Measurements from ENCODE around the gene SHB.

SHB gene

DNA sequence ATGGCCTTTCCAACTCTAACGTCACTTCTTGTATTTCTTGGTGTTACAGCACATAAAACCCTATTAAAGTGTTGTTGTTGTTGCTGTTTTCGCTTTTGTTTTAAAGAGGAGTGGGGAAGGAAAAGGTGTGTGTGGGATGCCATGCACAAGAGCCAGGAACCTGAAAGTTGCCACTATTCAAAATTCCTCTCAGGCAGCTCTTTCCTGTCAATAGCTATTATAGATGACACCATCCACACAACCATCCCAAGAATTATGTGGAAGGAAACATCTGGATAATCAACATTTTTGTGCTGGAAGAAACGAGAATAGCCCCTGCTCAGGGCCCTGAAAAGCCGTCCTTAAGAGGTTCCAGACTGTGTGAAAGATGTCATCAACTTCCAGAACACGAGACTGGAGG lies 79.3 kb downstream of the SHB start:
- DNase-seq (ENCODE audit: low read depth): no peak

DNA sequence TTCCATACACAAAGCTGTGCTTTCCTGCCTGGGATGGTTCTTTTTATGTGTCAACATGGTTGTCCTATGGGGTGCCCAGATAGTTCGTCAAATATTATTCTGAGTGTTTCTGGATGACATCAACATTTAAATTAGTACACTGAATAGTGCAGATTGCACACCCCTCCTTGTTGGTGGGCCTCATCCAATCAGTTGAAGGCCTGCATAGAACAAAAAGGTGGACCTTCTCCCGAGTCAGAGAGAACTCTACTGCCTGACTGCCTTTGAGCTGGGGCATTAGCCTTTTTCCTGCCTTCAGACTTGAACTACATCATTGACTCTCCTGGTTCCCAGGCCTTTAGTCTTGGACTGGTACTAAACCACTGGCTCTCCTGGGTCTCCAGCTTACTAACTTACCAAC lies 80.4 kb downstream of the SHB start:
- no peak for DNase-seq (ENCODE audit: low read depth)

- DNase-seq (ENCODE audit: low read depth): no peak
Observed at GRCh38 chr9:37988041-37988440, 81.0 kb downstream of the SHB start.

DNA sequence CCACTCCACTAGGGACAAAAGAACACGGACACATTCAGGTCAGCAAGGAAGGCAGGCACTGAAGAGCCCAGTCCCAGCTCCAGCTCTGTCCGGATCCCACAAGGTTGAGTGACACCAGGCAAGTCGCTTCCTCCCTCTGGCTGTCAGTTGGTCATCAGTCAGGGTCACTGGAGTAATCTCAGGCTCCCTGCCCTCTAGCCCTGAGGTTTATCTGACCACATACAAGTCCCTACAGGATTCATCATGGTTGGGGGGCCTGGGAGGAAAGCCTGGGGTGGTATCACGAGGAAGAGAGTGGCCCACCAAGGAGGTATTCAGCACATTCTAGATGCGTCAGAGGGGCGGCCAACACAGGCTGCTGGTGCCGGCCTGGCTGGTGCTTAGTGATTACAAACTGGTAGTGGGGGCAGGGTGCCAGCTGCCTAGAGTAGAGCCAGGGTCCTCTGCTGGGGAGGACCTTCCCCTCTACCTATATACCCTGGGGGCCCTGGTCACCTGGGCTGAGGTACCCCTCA lies 81.5 kb downstream of the SHB start:
- DNase-seq (ENCODE audit: low read depth): no peak

GRCh38 chr9:37986771-37987258 lies 82.2 kb downstream of the SHB start:
- no peak for DNase-seq (ENCODE audit: low read depth)

- DNase-seq (ENCODE audit: low read depth): no peak
Observed at GRCh38 chr9:37986001-37986400, 83.0 kb downstream of the SHB start.

GRCh38 chr9:37984672-37985611 lies 84.1 kb downstream of the SHB start:
- DNase-seq (ENCODE audit: low read depth): peak; percentile 69

GRCh38 chr9:37984278-37984671 lies 84.8 kb downstream of the SHB start:
- DNase-seq (ENCODE audit: low read depth): no peak

- no peak for DNase-seq (ENCODE audit: low read depth)
Observed at GRCh38 chr9:37983381-37984067, 85.5 kb downstream of the SHB start.

GRCh38 chr9:37979844-37980243 lies 89.2 kb downstream of the SHB start:
- DNase-seq (ENCODE audit: low read depth): no peak

GRCh38 chr9:37978983-37979382 lies 90.0 kb downstream of the SHB start:
- DNase-seq (ENCODE audit: low read depth): no peak

DNA sequence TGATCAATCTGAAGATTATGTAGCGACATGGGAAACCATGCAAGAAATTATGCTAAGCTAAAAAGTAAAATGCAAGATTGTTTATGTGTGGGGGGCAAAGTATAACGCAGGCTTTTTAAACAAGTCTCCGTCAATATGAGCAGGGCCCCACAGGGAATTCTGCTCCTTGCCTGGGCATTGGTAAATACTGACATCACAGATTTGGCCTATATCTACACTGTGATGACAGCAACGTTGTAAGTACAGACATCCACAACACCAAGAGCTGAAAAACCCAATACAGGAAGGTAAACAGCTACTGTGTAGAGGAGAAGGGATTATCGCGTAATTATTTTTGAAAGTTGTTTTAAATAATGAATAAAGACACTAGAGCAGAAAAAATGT lies 90.6 kb downstream of the SHB start:
- DNase-seq (ENCODE audit: low read depth): no peak

DNA sequence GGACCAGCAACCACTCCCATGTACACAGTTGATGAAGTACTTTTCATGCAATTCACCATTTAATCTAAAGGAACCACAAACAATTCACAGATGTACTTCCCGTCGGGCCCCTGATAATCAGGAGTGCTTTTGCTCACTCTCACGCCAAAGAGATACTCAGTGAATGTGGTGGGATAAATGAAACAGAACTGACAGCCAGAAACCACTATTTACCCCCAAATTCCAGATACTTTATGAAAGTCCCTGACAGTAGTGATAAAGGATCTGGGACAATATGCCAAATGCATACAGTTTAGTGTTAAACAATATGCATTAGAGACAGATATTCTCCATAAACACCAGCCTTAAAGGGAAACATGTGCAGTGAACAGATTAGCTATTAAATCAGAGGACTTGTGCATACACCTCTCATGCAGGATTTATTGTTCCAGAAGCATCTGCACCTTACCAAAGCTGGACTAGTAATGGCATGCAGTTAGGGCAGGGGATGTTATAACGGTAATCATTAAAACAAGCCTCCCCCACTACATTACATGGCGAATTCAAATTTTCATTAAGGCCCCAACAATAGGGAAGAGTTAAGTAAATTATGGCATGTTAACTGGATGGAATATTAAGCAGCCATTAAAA lies 91.1 kb downstream of the SHB start:
- no peak for DNase-seq (ENCODE audit: low read depth)

- peak; percentile 41 for DNase-seq (ENCODE audit: low read depth)
Observed at GRCh38 chr9:37976714-37977477, 92.1 kb downstream of the SHB start.

- DNase-seq (ENCODE audit: low read depth): no peak
Observed at GRCh38 chr9:37975639-37976038, 93.4 kb downstream of the SHB start.

GRCh38 chr9:37974506-37975173 lies 94.4 kb downstream of the SHB start:
- no peak for DNase-seq (ENCODE audit: low read depth)

- no peak for DNase-seq (ENCODE audit: low read depth)
Observed at GRCh38 chr9:37972351-37972848, 96.6 kb downstream of the SHB start.

DNA sequence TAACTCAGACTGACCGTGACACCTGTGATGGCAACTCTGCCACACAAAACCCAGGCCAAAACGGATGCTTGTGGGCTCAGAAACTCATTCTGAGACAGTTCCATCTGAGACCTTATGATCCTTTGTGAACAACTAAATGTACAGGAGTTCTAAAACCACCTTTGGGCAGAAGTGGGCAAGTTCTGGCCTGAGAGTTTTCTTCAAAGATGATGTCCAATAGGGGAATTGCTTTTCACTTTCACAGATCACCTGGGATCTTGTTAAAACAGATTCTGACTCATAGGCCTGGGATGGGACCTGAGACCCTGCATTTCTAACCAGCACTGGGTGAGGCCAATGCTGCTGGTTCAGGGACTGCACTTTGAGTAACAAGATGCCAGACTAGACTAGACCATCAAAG lies 97.3 kb downstream of the SHB start:
- no peak for DNase-seq (ENCODE audit: low read depth)

- DNase-seq (ENCODE audit: low read depth): no peak
Observed at GRCh38 chr9:37971108-37971459, 97.9 kb downstream of the SHB start.

GRCh38 chr9:37970301-37971107 lies 98.5 kb downstream of the SHB start:
- no peak for DNase-seq (ENCODE audit: low read depth)

Measured in GM04504 (cell line).